ENCODE results near the gene KRTAP12-2. TPM values are rescaled to one million over a fixed set of nuclear protein-coding genes. Genes with fewer than 3 reads are reported as not detected.
"Not testable (repeated sequence)": the region's sequence is repeated elsewhere in the genome, so short reads cannot be mapped to it uniquely, and the experiment has no call there.

KRTAP12-2 gene
- total RNA-seq, 2 donors from 2014 or later, result not detected

DNA sequence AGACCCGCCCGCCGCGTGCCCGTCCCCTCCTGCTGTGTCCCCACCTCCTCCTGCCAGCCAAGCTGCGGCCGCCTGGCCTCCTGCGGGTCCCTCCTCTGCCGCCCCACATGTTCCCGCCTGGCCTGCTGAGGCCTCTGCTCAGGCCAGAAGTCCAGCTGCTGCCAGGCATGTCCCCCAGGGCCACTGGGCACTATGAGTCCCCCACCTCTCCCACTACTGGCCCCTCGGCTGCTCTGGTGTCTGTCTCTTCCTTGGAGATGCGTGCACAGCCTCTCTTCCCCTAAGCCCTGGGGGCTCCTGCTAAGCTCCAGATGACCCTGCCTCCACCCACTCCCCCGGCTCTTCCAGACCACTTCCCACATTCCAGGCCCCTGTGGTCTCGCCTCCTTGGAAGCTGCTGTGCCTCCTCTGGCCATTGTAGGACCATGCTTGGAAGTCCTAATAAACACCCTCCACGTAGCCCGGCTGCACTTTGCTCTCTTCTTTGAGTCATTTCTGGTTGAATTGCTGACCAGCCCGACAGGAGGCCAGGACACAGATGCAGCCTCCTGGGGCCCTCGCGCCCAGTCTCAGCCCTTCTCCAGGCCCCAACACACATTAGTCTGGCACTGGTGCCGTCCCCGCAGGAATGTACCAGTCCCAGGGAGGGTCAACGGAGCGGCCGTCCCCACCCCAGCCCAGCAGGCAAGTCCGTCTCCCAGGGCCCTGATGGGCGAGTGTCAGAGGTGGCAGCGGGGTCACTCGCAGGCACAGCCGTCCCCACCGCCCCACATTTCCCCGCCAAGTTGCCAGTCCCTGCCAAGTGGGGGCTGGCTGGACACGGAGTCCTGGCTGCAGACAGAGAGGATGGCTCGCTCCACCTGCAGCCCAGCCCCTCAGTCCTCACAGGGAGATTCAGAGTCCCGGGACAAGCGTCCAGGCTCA lies 31.3 kb upstream of the KRTAP12-2 start:
- peaks cover 20% of the 10 kb centered on the region for H3K4me1 Mint-ChIP-seq
- no peak overlapping the region for H3K27ac Mint-ChIP-seq
- peaks cover 17% of the 10 kb centered on the region for H3K36me3 Mint-ChIP-seq (ENCODE audit: low read depth)
- DNase-seq (no peak), ATAC-seq (no peak)
- H3K9me3 ChIP-seq (ENCODE audit: control insufficient read depth, low read length, poor library complexity, severe bottlenecking), result no peaks in the 10 kb centered on the region
- H3K4me3 Mint-ChIP-seq, result no peak overlapping the region
- peaks cover 73% of the 10 kb centered on the region for H3K27me3 Mint-ChIP-seq

DNA sequence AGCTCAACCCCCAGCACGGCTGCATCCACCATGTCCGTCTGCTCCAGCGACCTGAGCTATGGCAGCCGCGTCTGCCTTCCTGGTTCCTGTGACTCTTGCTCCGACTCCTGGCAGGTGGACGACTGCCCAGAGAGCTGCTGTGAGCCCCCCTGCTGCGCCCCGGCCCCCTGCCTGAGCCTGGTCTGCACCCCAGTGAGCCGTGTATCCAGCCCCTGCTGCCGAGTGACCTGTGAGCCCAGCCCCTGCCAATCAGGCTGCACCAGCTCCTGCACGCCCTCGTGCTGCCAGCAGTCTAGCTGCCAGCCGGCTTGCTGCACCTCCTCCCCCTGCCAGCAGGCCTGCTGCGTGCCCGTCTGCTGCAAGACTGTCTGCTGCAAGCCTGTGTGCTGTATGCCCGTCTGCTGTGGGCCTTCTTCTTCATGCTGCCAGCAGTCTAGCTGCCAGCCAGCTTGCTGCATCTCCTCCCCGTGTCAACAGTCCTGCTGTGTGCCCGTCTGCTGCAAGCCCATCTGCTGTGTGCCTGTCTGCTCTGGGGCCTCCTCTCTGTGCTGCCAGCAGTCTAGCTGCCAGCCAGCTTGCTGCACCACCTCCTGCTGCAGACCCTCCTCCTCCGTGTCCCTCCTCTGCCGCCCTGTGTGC lies 30.6 kb upstream of the KRTAP12-2 start, which contains the start of gene KRTAP10-12:
Gene KRTAP10-12 (plus strand): TSS at position 1 of the 639 bp plus-strand sequence. CDS start 30 bp downstream, at position 31.
- H3K27ac Mint-ChIP-seq; DNase-seq; ATAC-seq; H3K9me3 ChIP-seq (ENCODE audit: control insufficient read depth, low read length, poor library complexity, severe bottlenecking): not testable (repeated sequence)
- Mint-ChIP-seq H3K27me3 (peaks cover 66% of the 10 kb centered on the region), H3K36me3 (ENCODE audit: low read depth) (peaks cover 12% of the 10 kb centered on the region), H3K4me1 (peaks cover 18% of the 10 kb centered on the region), H3K4me3 (peak within 1 kb of the TSS; percentile 19)

DNA sequence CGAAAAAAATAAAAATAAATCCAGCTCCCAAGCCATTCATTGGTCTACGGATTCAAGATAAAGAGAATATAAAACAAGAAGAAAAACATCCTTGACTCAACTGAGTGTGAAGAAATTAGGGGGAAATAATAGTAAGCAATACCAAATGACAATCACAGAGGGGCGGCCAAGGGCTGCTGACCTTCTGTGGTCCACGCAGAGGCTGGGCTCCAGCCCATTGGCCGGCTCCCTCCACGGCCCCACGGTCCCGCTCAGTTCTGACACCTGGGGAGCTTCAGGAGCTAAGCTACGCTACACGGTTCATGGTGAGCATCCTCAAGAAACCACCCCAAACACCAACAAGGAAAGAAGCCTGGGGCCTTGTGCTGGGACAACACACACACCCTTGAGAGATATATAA lies 29.8 kb upstream of the KRTAP12-2 start:
- no peaks in the 10 kb centered on the region for H3K9me3 ChIP-seq (ENCODE audit: control insufficient read depth, low read length, poor library complexity, severe bottlenecking)
- H3K4me1 Mint-ChIP-seq, result peaks cover 18% of the 10 kb centered on the region
- H3K27ac Mint-ChIP-seq, result no peak overlapping the region
- no peak overlapping the region for H3K4me3 Mint-ChIP-seq
- peaks cover 58% of the 10 kb centered on the region for H3K27me3 Mint-ChIP-seq
- no peak for DNase-seq
- ATAC-seq, result no peak
- H3K36me3 Mint-ChIP-seq (ENCODE audit: low read depth), result peaks cover 12% of the 10 kb centered on the region

DNA sequence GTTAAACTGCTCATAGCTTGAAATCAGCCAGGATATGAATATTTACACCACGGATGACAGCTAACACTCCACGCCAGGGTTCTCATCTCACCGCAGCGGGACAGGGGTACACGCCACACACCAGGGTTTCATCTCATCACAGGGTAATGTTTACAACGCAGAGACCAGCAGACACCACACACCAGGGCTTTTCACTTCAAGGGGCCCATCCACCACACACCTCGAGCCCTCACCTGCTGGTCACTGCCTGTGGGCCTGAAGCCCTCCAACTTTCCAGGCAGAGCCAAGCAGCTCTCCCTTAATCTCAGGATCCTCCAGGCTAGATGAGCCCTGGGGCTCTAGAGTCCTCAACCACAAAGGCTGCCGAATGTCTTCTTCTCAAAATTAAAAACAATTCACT lies 28.9 kb upstream of the KRTAP12-2 start:
- DNase-seq, result no peak
- peaks cover 49% of the 10 kb centered on the region for H3K27me3 Mint-ChIP-seq
- no peak overlapping the region for H3K4me3 Mint-ChIP-seq
- H3K27ac Mint-ChIP-seq, result peak overlapping the region; percentile 75
- ATAC-seq, result no peak
- H3K9me3 ChIP-seq (ENCODE audit: control insufficient read depth, low read length, poor library complexity, severe bottlenecking), result no peaks in the 10 kb centered on the region
- H3K36me3 Mint-ChIP-seq (ENCODE audit: low read depth), result peaks cover 12% of the 10 kb centered on the region
- peaks cover 20% of the 10 kb centered on the region for H3K4me1 Mint-ChIP-seq

DNA sequence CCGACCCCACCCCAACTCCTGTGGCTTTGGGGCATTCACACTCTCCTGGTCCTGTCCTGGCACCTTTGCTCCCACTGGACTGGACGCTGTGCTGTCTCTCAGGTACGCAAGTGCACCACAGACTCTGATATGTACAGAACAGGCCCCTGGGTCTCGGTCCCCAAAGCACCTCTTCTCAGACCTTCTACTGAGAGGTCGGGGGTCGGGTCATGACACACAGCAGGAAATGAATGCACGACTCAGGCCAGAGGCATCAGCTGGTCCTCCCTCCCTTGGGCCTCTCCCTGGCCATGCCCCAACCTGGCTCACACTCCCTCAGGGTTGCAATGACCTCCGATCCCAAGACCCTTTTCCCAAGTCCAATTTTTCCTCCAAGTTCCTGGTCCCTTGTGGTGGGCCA lies 28.5 kb upstream of the KRTAP12-2 start:
- no peak for DNase-seq
- no peak for ATAC-seq
- H3K27ac Mint-ChIP-seq, result peak overlapping the region; percentile 75
- peaks cover 45% of the 10 kb centered on the region for H3K27me3 Mint-ChIP-seq
- H3K4me3 Mint-ChIP-seq, result no peak overlapping the region
- H3K4me1 Mint-ChIP-seq, result peaks cover 20% of the 10 kb centered on the region
- H3K9me3 ChIP-seq (ENCODE audit: control insufficient read depth, low read length, poor library complexity, severe bottlenecking), result no peaks in the 10 kb centered on the region
- H3K36me3 Mint-ChIP-seq (ENCODE audit: low read depth), result peaks cover 12% of the 10 kb centered on the region

DNA sequence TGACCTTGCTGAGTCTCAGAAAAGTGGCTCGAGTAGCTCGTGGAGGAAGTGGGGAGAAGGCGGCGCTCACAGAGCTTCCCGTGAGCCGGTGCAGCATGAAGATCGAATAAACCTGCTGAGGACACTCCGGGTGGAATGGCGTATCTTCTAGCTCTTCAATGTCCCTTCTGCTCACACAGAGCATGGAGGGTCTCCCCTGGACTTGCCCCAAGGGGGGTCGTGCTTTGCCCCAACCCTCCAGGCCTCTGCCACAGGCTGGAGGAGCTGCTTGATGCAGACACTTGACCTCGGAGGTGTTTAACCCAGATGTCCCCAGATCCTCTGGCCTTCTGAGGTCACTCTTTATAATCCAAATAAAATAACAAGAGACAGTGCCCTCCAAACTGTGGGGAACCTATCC lies 28.0 kb upstream of the KRTAP12-2 start:
- peaks cover 45% of the 10 kb centered on the region for H3K27me3 Mint-ChIP-seq
- ATAC-seq (no peak), DNase-seq (no peak)
- no peak overlapping the region for H3K4me3 Mint-ChIP-seq
- peaks cover 12% of the 10 kb centered on the region for H3K36me3 Mint-ChIP-seq (ENCODE audit: low read depth)
- H3K4me1 Mint-ChIP-seq, result peaks cover 20% of the 10 kb centered on the region
- H3K9me3 ChIP-seq (ENCODE audit: control insufficient read depth, low read length, poor library complexity, severe bottlenecking), result no peaks in the 10 kb centered on the region
- peak overlapping the region; percentile 75 for H3K27ac Mint-ChIP-seq

DNA sequence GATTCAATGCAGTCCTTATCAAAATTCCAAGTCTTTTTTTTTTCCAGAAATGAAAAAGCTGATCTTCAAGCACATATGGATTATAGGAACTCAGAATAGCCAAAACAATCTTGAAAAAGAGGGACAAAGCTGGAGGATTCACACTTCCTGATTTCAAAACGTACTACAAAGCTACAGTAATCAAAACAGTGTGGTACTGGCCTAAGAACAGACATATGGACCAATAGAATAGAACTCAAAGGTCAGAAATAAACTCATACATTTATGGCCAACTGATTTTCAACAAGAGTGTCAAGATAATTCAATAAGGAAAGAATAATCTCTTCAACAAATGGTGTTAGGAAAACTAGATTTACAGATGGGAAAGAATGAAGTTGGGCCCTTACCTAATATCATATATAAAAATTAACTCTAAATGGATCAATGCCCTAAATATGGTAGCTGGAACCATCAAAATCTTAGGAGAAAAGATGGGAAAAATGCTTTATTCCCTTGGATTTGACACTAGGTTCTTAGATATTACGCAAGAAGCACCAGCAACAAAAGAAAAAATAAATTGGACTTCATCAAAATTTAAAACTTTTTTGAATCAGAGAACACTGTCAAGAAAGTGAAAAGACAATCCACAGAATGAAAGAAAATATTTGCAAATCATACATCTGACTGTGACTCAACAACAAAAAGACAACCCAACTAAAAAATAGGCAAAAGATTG lies 26.2 kb upstream of the KRTAP12-2 start:
- ATAC-seq (no peak), DNase-seq (no peak)
- no peak overlapping the region for H3K27ac Mint-ChIP-seq
- peaks cover 17% of the 10 kb centered on the region for H3K4me1 Mint-ChIP-seq
- peaks cover 7% of the 10 kb centered on the region for H3K36me3 Mint-ChIP-seq (ENCODE audit: low read depth)
- H3K9me3 ChIP-seq (ENCODE audit: control insufficient read depth, low read length, poor library complexity, severe bottlenecking), result no peaks in the 10 kb centered on the region
- H3K4me3 Mint-ChIP-seq, result no peak overlapping the region
- peaks cover 31% of the 10 kb centered on the region for H3K27me3 Mint-ChIP-seq

DNA sequence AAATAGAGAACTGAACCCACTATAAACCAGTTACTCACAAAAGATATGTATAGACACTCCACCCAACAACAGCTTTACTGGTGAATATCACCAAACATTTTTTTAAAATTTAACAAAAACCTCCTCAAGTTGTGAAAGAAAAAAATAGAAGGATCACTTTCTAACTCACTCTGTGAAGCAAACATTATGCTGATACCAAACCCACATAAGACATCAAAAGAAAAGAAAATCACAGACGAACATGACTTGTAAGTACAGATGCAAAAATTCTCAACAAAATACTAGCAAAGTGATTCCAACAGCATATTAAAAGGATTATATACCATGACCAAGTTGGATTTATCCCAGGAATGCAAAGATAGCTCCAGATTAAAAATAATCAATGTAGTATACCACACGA lies 25.0 kb upstream of the KRTAP12-2 start:
- Mint-ChIP-seq H3K4me1 (peaks cover 9% of the 10 kb centered on the region), H3K36me3 (ENCODE audit: low read depth) (peaks cover 8% of the 10 kb centered on the region), H3K27me3 (peaks cover 23% of the 10 kb centered on the region), H3K27ac (no peak overlapping the region), H3K4me3 (no peak overlapping the region)
- no peak for DNase-seq
- no peaks in the 10 kb centered on the region for H3K9me3 ChIP-seq (ENCODE audit: control insufficient read depth, low read length, poor library complexity, severe bottlenecking)
- no peak for ATAC-seq

DNA sequence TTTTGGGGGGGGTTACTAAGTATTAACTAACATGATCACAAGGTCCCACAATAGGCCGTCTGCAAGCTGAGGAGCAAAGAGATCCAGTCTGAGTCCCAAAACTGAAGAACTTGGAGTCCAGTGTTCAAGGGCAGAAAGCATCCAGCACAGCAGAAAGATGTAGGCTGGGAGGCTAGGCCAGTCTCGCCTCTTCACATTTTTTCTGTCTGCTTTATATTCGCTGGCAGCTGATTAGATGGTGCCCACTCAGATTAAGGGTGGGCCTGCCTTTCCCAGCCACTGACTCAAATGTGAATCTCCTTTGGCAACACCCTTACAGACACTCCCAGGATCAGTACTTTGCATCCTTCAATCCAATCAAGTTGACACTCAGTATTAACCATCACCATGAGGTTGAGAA lies 23.0 kb upstream of the KRTAP12-2 start:
- H3K9me3 ChIP-seq (ENCODE audit: control insufficient read depth, low read length, poor library complexity, severe bottlenecking); H3K4me3 Mint-ChIP-seq; H3K36me3 Mint-ChIP-seq (ENCODE audit: low read depth); H3K27ac Mint-ChIP-seq; ATAC-seq; DNase-seq: not testable (repeated sequence)
- Mint-ChIP-seq H3K27me3 (peaks cover 21% of the 10 kb centered on the region), H3K4me1 (peaks cover 11% of the 10 kb centered on the region)

DNA sequence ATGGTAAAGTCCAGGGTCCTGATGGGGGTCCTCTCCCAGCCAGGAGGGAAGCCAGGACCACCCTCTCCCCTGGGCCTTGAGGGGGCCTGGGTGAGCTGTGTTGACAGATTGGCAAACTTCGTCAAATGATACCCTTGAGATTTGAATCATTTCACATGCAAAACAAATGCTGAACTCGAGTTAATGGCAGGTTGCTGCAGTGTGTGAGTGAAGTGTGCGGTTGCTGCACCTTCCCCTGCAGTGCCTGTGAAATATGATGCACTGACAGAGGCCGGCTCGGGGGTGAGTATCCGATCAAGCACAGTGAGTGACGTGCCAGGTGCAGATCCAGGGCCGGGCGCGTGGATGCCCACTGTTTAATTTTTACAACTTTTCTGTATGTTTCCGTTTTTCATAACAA lies 20.9 kb upstream of the KRTAP12-2 start:
- DNase-seq (no peak), ATAC-seq (no peak)
- peaks cover 17% of the 10 kb centered on the region for H3K4me1 Mint-ChIP-seq
- H3K4me3 Mint-ChIP-seq, result no peak overlapping the region
- H3K27ac Mint-ChIP-seq, result no peak overlapping the region
- H3K9me3 ChIP-seq (ENCODE audit: control insufficient read depth, low read length, poor library complexity, severe bottlenecking), result no peaks in the 10 kb centered on the region
- H3K27me3 Mint-ChIP-seq, result peaks cover 32% of the 10 kb centered on the region
- H3K36me3 Mint-ChIP-seq (ENCODE audit: low read depth), result peaks cover 7% of the 10 kb centered on the region

DNA sequence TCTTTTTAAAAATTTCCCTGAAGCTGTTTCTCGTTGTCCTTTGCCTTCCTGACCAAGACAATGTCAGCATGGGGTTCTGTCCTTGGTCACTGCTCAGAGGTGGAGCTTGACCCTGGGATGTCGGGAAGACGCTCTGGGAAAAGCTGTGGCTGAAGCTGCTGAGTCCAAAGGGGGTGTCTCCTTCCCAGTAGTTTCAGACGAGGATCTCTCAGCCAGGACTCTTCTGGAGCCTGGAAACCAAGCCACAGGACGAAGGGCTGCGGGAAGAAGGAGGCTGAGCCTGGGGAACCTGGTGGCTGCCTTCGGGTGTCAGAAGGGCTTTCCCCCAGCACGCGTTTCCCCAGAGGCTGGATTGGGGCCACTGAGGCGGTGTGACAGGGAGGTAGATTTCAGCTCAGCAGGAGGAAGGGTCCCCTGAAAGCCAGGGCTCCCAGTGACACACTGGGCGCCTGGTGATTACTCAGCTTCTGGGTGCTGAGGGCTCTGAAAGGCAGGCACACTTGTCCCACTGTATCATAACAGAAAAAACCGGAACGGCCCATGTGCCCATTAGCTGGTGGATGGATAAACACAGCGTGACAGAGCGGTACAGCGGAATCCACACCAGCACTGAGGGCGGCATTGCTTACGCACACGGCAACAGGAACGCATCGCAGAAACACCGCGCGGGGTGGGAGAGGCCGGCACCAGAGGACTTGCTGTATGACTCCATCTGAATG lies 20.3 kb upstream of the KRTAP12-2 start:
- DNase-seq, result no peak
- no peak for ATAC-seq
- Mint-ChIP-seq H3K27me3 (peaks cover 38% of the 10 kb centered on the region), H3K27ac (peak overlapping the region; percentile 51), H3K4me1 (peaks cover 17% of the 10 kb centered on the region), H3K4me3 (no peak overlapping the region), H3K36me3 (ENCODE audit: low read depth) (peaks cover 7% of the 10 kb centered on the region)
- H3K9me3 ChIP-seq (ENCODE audit: control insufficient read depth, low read length, poor library complexity, severe bottlenecking), result no peaks in the 10 kb centered on the region

DNA sequence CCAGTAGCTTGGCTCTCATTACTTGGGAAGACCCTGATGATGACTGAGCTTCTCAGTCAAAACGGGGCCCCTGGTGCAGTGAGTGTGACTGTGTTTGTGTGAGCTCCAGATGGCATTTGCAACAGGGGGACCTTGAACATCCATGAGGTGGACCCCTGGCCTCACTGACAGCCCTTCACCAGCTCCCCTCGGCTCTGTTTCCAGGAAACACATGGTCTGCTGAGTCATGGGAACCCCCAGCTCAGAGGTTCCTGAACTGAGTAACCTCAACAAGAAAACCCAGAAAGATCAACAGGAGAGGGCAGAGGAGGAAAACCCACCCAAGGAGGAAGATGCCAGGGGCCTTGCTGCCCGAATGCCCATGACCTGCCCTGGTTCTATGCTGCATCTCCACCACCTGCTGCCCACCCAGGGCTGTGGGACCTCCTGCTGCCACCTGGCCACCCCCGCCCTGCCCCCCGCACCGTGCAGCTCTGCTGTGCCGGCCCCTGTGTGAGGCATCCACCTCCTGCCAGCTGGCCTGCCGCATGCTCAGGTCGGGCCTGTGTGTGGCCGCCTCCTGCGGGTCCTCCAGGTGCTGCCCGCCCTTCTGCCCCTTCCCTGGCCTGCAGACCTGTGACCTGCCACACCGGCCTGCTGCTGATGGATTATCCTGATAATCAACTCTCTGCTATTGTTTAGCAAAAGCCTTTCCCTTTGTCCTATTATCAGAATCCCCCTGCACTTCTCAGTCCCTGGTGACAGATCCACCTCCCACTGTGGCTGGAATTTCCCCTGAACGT lies 19.5 kb upstream of the KRTAP12-2 start:
- H3K4me3 Mint-ChIP-seq, result no peak overlapping the region
- no peaks in the 10 kb centered on the region for H3K9me3 ChIP-seq (ENCODE audit: control insufficient read depth, low read length, poor library complexity, severe bottlenecking)
- peaks cover 7% of the 10 kb centered on the region for H3K36me3 Mint-ChIP-seq (ENCODE audit: low read depth)
- DNase-seq, result no peak
- H3K27me3 Mint-ChIP-seq, result peaks cover 43% of the 10 kb centered on the region
- H3K27ac Mint-ChIP-seq, result peak overlapping the region; percentile 51
- H3K4me1 Mint-ChIP-seq, result peaks cover 14% of the 10 kb centered on the region
- ATAC-seq, result no peak
